CD8-positive, alpha-beta memory T cell (primary cell): ENCODE data around the gene RHPN2. TPM values are rescaled to one million over a fixed set of nuclear protein-coding genes. Genes with fewer than 3 reads are reported as not detected.

Experiments used
- CTCF ChIA-PET: fragments of 350-600 bp; sonication (Branson Sonifier 250); formaldehyde crosslinking; loops from one replicate; lab custom pipeline; 2021; ENCODE audit warnings: antibody characterized with exemption; lab: Charles Lee
- POLR2A ChIA-PET: fragments of 350-600 bp; sonication (Branson Sonifier 250); formaldehyde crosslinking; loops from one replicate; lab custom pipeline; 2021; ENCODE audit warnings: antibody characterized with exemption; lab: Charles Lee
- DNase-seq, 5 donors: peaks; one replicate each; pipeline versions ENCODE4 v3.0.0 to v3.0.0-alpha.2; 2020 to 2022; ENCODE audit warnings: mixed read lengths in 1 of 5
- H3K27ac ChIP-seq: one replicate; pipeline ENCODE4 v1.7.0; 2013; ENCODE audit warnings: low read depth, mild to moderate bottlenecking, low read length, moderate library complexity
- H3K27me3 ChIP-seq: 2 replicates; pipeline ENCODE4 v1.7.0; 2013; ENCODE audit warnings: low read length, mild to moderate bottlenecking; ENCODE audit not compliant: insufficient read depth, poor library complexity, severe bottlenecking
- H3K36me3 ChIP-seq: 2 replicates; pipeline ENCODE4 v1.7.0; 2013; ENCODE audit warnings: mild to moderate bottlenecking, low read length, moderate library complexity; ENCODE audit not compliant: insufficient read depth
- H3K4me1 ChIP-seq: 2 replicates; pipeline ENCODE4 v1.7.0; 2013; ENCODE audit warnings: mild to moderate bottlenecking, low read length, moderate library complexity; ENCODE audit not compliant: insufficient read depth
- H3K4me3 ChIP-seq: 2 replicates; pipeline ENCODE4 v1.7.0; 2013; ENCODE audit warnings: mild to moderate bottlenecking, low read length
- H3K9me3 ChIP-seq: 2 replicates; pipeline ENCODE4 v1.7.0; 2013; ENCODE audit warnings: mild to moderate bottlenecking, low read length
- H3K27ac Mint-ChIP-seq, 8 donors: one replicate each; pipeline ENCODE4 v1.8.0; 2020 to 2021; ENCODE audit warnings: mixed read lengths in 8 of 8, mild to moderate bottlenecking in 6 of 8, inconsistent platforms in 3 of 8, moderate library complexity in 3 of 8
- H3K27me3 Mint-ChIP-seq, 2 donors: one replicate each; pipeline ENCODE4 v1.8.0; 2020 to 2021; ENCODE audit warnings: mixed read lengths in 2 of 2, mild to moderate bottlenecking in 1 of 2, moderate library complexity in 1 of 2
- H3K36me3 Mint-ChIP-seq, 3 donors: one replicate each; pipeline ENCODE4 v1.8.0; 2020 to 2021; ENCODE audit warnings: mixed read lengths in 3 of 3, inconsistent platforms in 1 of 3, mild to moderate bottlenecking in 1 of 3
- H3K4me1 Mint-ChIP-seq, 3 donors: one replicate each; pipeline ENCODE4 v1.8.0; 2020 to 2021; ENCODE audit warnings: mixed read lengths in 3 of 3, inconsistent platforms in 1 of 3, mild to moderate bottlenecking in 1 of 3
- H3K4me3 Mint-ChIP-seq, 7 donors: one replicate each; pipeline ENCODE4 v1.8.0; 2020 to 2021; ENCODE audit warnings: mixed read lengths in 7 of 7, mild to moderate bottlenecking in 6 of 7, moderate library complexity in 4 of 7, inconsistent platforms in 2 of 7
- H3K9me3 Mint-ChIP-seq, 5 donors: one replicate each; pipeline ENCODE4 v1.8.0; 2020 to 2022; ENCODE audit warnings: mixed read lengths in 5 of 5, mild to moderate bottlenecking in 3 of 5, moderate library complexity in 2 of 5, inconsistent platforms in 1 of 5
- polyA plus RNA-seq: library from polyadenylated mRNA; unstranded; fragments of 300-500 nt; fragmentation: Illumina TruSeq; gene quantifications from one replicate; pipeline ENCODE4 v1.2.3, GENCODE V29; 2021
- total RNA-seq, 2 experiments: library from RNA; stranded (reverse); gene quantifications; one replicate each; pipeline ENCODE4 v1.2.3, GENCODE V29; 2021

RHPN2 gene
- total and polyA plus RNA-seq, 3 experiments from 2014 or later, result 0.32 to 2.0 (median 1.1) TPM

- Mint-ChIP-seq H3K27me3 (no peaks in the 10 kb centered on the region), H3K27ac (peak overlapping the region in 1 of 8 donors; percentile 90), H3K4me1 (peaks cover 0 to 6% (median 0%) of the 10 kb centered on the region in 3 donors), H3K4me3 (no peak overlapping the region), H3K36me3 (peaks cover 15 to 78% (median 33%) of the 10 kb centered on the region in 3 donors), H3K9me3 (no peaks in the 10 kb centered on the region)
- Histone ChIP-seq H3K4me1 (no peaks in the 10 kb centered on the region), H3K9me3 (no peaks in the 10 kb centered on the region), H3K27ac (no peak overlapping the region), H3K36me3 (peaks cover 52% of the 10 kb centered on the region), H3K4me3 (no peak overlapping the region), H3K27me3 (no peaks in the 10 kb centered on the region)
- ChIA-PET POLR2A (no interaction called here), CTCF (interaction anchor here (0.5 kb wide), 1 partner anchor 45 kb away, joined by 3 read pairs; no protein-coding TSS in a partner anchor)
- DNase-seq, result no peak
Observed at GRCh38 chr19:33098055-33098534, 33.4 kb upstream of the RHPN2 start.

- Histone ChIP-seq H3K36me3 (peaks cover 59% of the 10 kb centered on the region), H3K9me3 (no peaks in the 10 kb centered on the region), H3K27me3 (no peaks in the 10 kb centered on the region), H3K4me1 (no peaks in the 10 kb centered on the region), H3K27ac (no peak overlapping the region), H3K4me3 (no peak overlapping the region)
- CTCF ChIA-PET, result no interaction called here
- DNase-seq, result no peak
- no peaks in the 10 kb centered on the region for H3K9me3 Mint-ChIP-seq
- H3K27me3 Mint-ChIP-seq, result no peaks in the 10 kb centered on the region
- H3K27ac Mint-ChIP-seq, result no peak overlapping the region
- no peak overlapping the region for H3K4me3 Mint-ChIP-seq
- peaks cover 9 to 79% (median 29%) of the 10 kb centered on the region in 3 donors for H3K36me3 Mint-ChIP-seq
- peaks cover 0 to 6% (median 0%) of the 10 kb centered on the region in 3 donors for H3K4me1 Mint-ChIP-seq
- POLR2A ChIA-PET, result no interaction called here
Observed at GRCh38 chr19:33096005-33096404, 31.3 kb upstream of the RHPN2 start.

- DNase-seq, result no peak
- Histone ChIP-seq H3K9me3 (no peaks in the 10 kb centered on the region), H3K27me3 (no peaks in the 10 kb centered on the region), H3K4me1 (no peaks in the 10 kb centered on the region), H3K27ac (no peak overlapping the region), H3K36me3 (peaks cover 66% of the 10 kb centered on the region), H3K4me3 (no peak overlapping the region)
- Mint-ChIP-seq H3K36me3 (peaks cover 8 to 82% (median 30%) of the 10 kb centered on the region in 3 donors), H3K27ac (no peak overlapping the region), H3K9me3 (no peaks in the 10 kb centered on the region), H3K4me1 (peaks cover 3 to 6% (median 5%) of the 10 kb centered on the region in 3 donors), H3K4me3 (no peak overlapping the region), H3K27me3 (no peaks in the 10 kb centered on the region)
- ChIA-PET CTCF (no interaction called here), POLR2A (no interaction called here)
Observed at GRCh38 chr19:33094436-33095067, 29.9 kb upstream of the RHPN2 start.

GRCh38 chr19:33093420-33094210 is 28.9 kb upstream of the RHPN2 start:
- H3K27ac Mint-ChIP-seq, result no peak overlapping the region
- Histone ChIP-seq H3K27me3 (no peaks in the 10 kb centered on the region), H3K4me1 (no peaks in the 10 kb centered on the region), H3K27ac (peak overlapping the region; percentile 57), H3K4me3 (no peak overlapping the region), H3K36me3 (peaks cover 64% of the 10 kb centered on the region), H3K9me3 (no peaks in the 10 kb centered on the region)
- H3K9me3 Mint-ChIP-seq, result no peaks in the 10 kb centered on the region
- H3K4me3 Mint-ChIP-seq, result no peak overlapping the region
- no peak for DNase-seq
- no peaks in the 10 kb centered on the region for H3K27me3 Mint-ChIP-seq
- H3K4me1 Mint-ChIP-seq, result peaks cover 6 to 11% (median 9%) of the 10 kb centered on the region in 3 donors
- H3K36me3 Mint-ChIP-seq, result peaks cover 13 to 87% (median 29%) of the 10 kb centered on the region in 3 donors
- CTCF ChIA-PET, result no interaction called here
- POLR2A ChIA-PET, result no interaction called here

GRCh38 chr19:33090179-33090578 is 25.5 kb upstream of the RHPN2 start:
- H3K27ac Mint-ChIP-seq, result no peak overlapping the region
- CTCF ChIA-PET, result no interaction called here
- no peak for DNase-seq

GRCh38 chr19:33089010-33089409 is 24.3 kb upstream of the RHPN2 start:
- peaks cover 5 to 62% (median 15%) of the 10 kb centered on the region in 3 donors for H3K36me3 Mint-ChIP-seq
- no peak overlapping the region for H3K27ac ChIP-seq
- H3K27me3 Mint-ChIP-seq, result no peaks in the 10 kb centered on the region
- H3K9me3 Mint-ChIP-seq, result no peaks in the 10 kb centered on the region
- no peaks in the 10 kb centered on the region for H3K4me1 ChIP-seq
- POLR2A ChIA-PET, result no interaction called here
- no peak overlapping the region for H3K4me3 Mint-ChIP-seq
- no peaks in the 10 kb centered on the region for H3K27me3 ChIP-seq
- H3K27ac Mint-ChIP-seq, result no peak overlapping the region
- H3K9me3 ChIP-seq, result no peaks in the 10 kb centered on the region
- peaks cover 3 to 22% (median 16%) of the 10 kb centered on the region in 3 donors for H3K4me1 Mint-ChIP-seq
- no peak for DNase-seq
- H3K36me3 ChIP-seq, result peaks cover 33% of the 10 kb centered on the region
- H3K4me3 ChIP-seq, result no peak overlapping the region
- CTCF ChIA-PET, result no interaction called here

More at GRCh38 chr19:33090179-33090578, 25.5 kb upstream of the RHPN2 start:
- H3K27me3 ChIP-seq, result no peaks in the 10 kb centered on the region
- H3K27ac ChIP-seq, result no peak overlapping the region
- peaks cover 39% of the 10 kb centered on the region for H3K36me3 ChIP-seq
- POLR2A ChIA-PET, result no interaction called here
- Mint-ChIP-seq H3K27me3 (no peaks in the 10 kb centered on the region), H3K4me1 (peaks cover 0 to 19% (median 11%) of the 10 kb centered on the region in 3 donors), H3K36me3 (peaks cover 5 to 71% (median 13%) of the 10 kb centered on the region in 3 donors), H3K4me3 (no peak overlapping the region), H3K9me3 (no peaks in the 10 kb centered on the region)
- no peaks in the 10 kb centered on the region for H3K9me3 ChIP-seq
- no peaks in the 10 kb centered on the region for H3K4me1 ChIP-seq
- no peak overlapping the region for H3K4me3 ChIP-seq

- H3K9me3 ChIP-seq, result no peaks in the 10 kb centered on the region
- H3K4me1 Mint-ChIP-seq, result peaks cover 7 to 30% (median 22%) of the 10 kb centered on the region in 3 donors
- H3K27ac ChIP-seq, result no peak overlapping the region
- no peaks in the 10 kb centered on the region for H3K27me3 ChIP-seq
- no peaks in the 10 kb centered on the region for H3K27me3 Mint-ChIP-seq
- peaks cover 5 to 46% (median 10%) of the 10 kb centered on the region in 3 donors for H3K36me3 Mint-ChIP-seq
- no peak overlapping the region for H3K4me3 Mint-ChIP-seq
- H3K9me3 Mint-ChIP-seq, result no peaks in the 10 kb centered on the region
- H3K4me1 ChIP-seq, result peaks cover 8% of the 10 kb centered on the region
- peaks cover 17% of the 10 kb centered on the region for H3K36me3 ChIP-seq
- no peak overlapping the region for H3K27ac Mint-ChIP-seq
- H3K4me3 ChIP-seq, result no peak overlapping the region
- ChIA-PET CTCF (no interaction called here), POLR2A (no interaction called here)
- no peak for DNase-seq
Observed at GRCh38 chr19:33086955-33087354, 22.3 kb upstream of the RHPN2 start.

- Mint-ChIP-seq H3K9me3 (no peaks in the 10 kb centered on the region), H3K4me3 (peak overlapping the region in 1 of 7 donors; percentile 34), H3K36me3 (peaks cover 5 to 44% (median 10%) of the 10 kb centered on the region in 3 donors), H3K27ac (peak overlapping the region in 1 of 8 donors; percentile 36), H3K27me3 (no peaks in the 10 kb centered on the region), H3K4me1 (peaks cover 20 to 43% (median 35%) of the 10 kb centered on the region in 3 donors)
- H3K9me3 ChIP-seq, result no peaks in the 10 kb centered on the region
- peaks cover 8% of the 10 kb centered on the region for H3K36me3 ChIP-seq
- peaks cover 14% of the 10 kb centered on the region for H3K4me1 ChIP-seq
- CTCF ChIA-PET, result no interaction called here
- no peaks in the 10 kb centered on the region for H3K27me3 ChIP-seq
- POLR2A ChIA-PET, result no interaction called here
- no peak for DNase-seq
- no peak overlapping the region for H3K4me3 ChIP-seq
- H3K27ac ChIP-seq, result no peak overlapping the region
Observed at GRCh38 chr19:33085570-33086128, 21.0 kb upstream of the RHPN2 start.
